ENCODE measurements around the gene NTSR2. TPM values are rescaled to one million over a fixed set of nuclear protein-coding genes. Genes with fewer than 3 reads are reported as not detected.

NTSR2 gene
- total and polyA plus RNA-seq, 2 donors (not counting 3 experiments of a cell fraction or from before 2014, with no cell fraction given): not detected

- no peaks in the 10 kb centered on the region for H3K79me2 ChIP-seq (ENCODE audit: control insufficient read depth, insufficient read depth, low read length)
- ChIA-PET CTCF (interaction anchor here (1.1 to 1.9 kb wide), 2 partner anchors 18 to 31 kb away, joined by 3 to 11 read pairs; no protein-coding TSS in a partner anchor), POLR2A (no interaction called here)
- BruUV-seq (replicated peaks): no TSS peak
- intact Hi-C loops (cut with micrococcal nuclease): no loop called here
- H3K4me1 ChIP-seq (ENCODE audit: control insufficient read depth, extremely low read depth, insufficient read depth, low read length): peaks cover 4% of the 10 kb centered on the region
- H3K36me3 ChIP-seq (ENCODE audit: control insufficient read depth in 2 of 2, extremely low read depth in 1 of 2, insufficient read depth in 2 of 2, low read length in 2 of 2): no peaks in the 10 kb centered on the region
- FAIRE-seq: no peak
- H3K27ac ChIP-seq (ENCODE audit: insufficient read depth, low read depth, low read length): no peak overlapping the region
- no peak overlapping the region for H2AFZ ChIP-seq (ENCODE audit: low read depth, low read length)
- no peak overlapping the region for H3K4me3 ChIP-seq (replicated peaks in 1 of 3; ENCODE audit: insufficient read depth in 1 of 3, low read depth in 1 of 3, low read length in 3 of 3)
- no peak overlapping the region for H3K4me2 ChIP-seq (ENCODE audit: insufficient read depth, low read length)
- no peak overlapping the region for H3K9ac ChIP-seq (replicated peaks; ENCODE audit: extremely low read depth, insufficient read depth, low read length)
- H3K27me3 ChIP-seq (ENCODE audit: control insufficient read depth in 2 of 2, insufficient read depth in 2 of 2, low read length in 2 of 2): no peaks in the 10 kb centered on the region
- no peak for DNase-seq (ENCODE audit: low read depth, low spot score)
- TF ChIP-seq EZH2 (IDR thresholded peaks at IDR 0.05; ENCODE audit: borderline replicate concordance, low read depth, low read length, severe bottlenecking): no peak
- no peak for TF ChIP-seq MYC (IDR thresholded peaks at IDR 0.05; ENCODE audit: low read depth, low read length)
- TF ChIP-seq GATA2 (IDR thresholded peaks at IDR 0.05; ENCODE audit: insufficient read depth, insufficient read length, low read depth, low read length): no peak
- H4K20me1 ChIP-seq (replicated peaks; ENCODE audit: control insufficient read depth, extremely low read depth, insufficient read depth, low read length): no peaks in the 10 kb centered on the region
- H3K9me1 ChIP-seq (replicated peaks; ENCODE audit: control insufficient read depth, extremely low read depth, insufficient read depth, low read length): no peaks in the 10 kb centered on the region
- no peaks in the 10 kb centered on the region for H3K9me3 ChIP-seq (replicated peaks; ENCODE audit: control insufficient read depth, insufficient read depth, low read length)
- dilution Hi-C loops (cut with MboI; ENCODE audit: extremely low pct_ligation_motif_present, low sequenced_read_pairs): no loop called here
These were observed 41.3 kb upstream of the NTSR2 start for GRCh38 chr2:11711354-11711716.

- FAIRE-seq: no peak
- intact Hi-C loops (cut with micrococcal nuclease): no loop called here
- Histone ChIP-seq H3K4me2 (ENCODE audit: insufficient read depth, low read length) (no peak overlapping the region), H3K9ac (replicated peaks; ENCODE audit: extremely low read depth, insufficient read depth, low read length) (no peak overlapping the region), H3K9me1 (replicated peaks; ENCODE audit: control insufficient read depth, extremely low read depth, insufficient read depth, low read length) (no peaks in the 10 kb centered on the region), H3K27ac (ENCODE audit: insufficient read depth, low read depth, low read length) (no peak overlapping the region), H3K9me3 (replicated peaks; ENCODE audit: control insufficient read depth, insufficient read depth, low read length) (no peaks in the 10 kb centered on the region), H3K36me3 (ENCODE audit: control insufficient read depth in 2 of 2, extremely low read depth in 1 of 2, insufficient read depth in 2 of 2, low read length in 2 of 2) (no peaks in the 10 kb centered on the region), H3K27me3 (ENCODE audit: control insufficient read depth in 2 of 2, insufficient read depth in 2 of 2, low read length in 2 of 2) (no peaks in the 10 kb centered on the region), H3K79me2 (ENCODE audit: control insufficient read depth, insufficient read depth, low read length) (no peaks in the 10 kb centered on the region), H2AFZ (ENCODE audit: low read depth, low read length) (no peak overlapping the region), H3K4me3 (replicated peaks in 1 of 3; ENCODE audit: insufficient read depth in 1 of 3, low read depth in 1 of 3, low read length in 3 of 3) (no peak overlapping the region), H4K20me1 (replicated peaks; ENCODE audit: control insufficient read depth, extremely low read depth, insufficient read depth, low read length) (no peaks in the 10 kb centered on the region), H3K4me1 (ENCODE audit: control insufficient read depth, extremely low read depth, insufficient read depth, low read length) (peaks cover 4% of the 10 kb centered on the region)
- POLR2A ChIA-PET: no interaction called here
- CTCF ChIA-PET: interaction anchor here (0.9 to 1.9 kb wide), 4 partner anchors 17 to 73 kb away, joined by 3 to 11 read pairs (median 4); no protein-coding TSS in a partner anchor
- TF ChIP-seq POLR2AphosphoS5 (IDR thresholded peaks at IDR 0.05; ENCODE audit: insufficient read depth, low read depth, low read length): no peak
- no peak for TF ChIP-seq CTCF (IDR thresholded peaks at IDR 0.05; ENCODE audit: extremely low read depth in 1 of 2, insufficient read depth in 1 of 2, low read depth in 1 of 2, low read length in 2 of 2)
- no peak for TF ChIP-seq MYC (IDR thresholded peaks at IDR 0.05; ENCODE audit: low read depth, low read length)
- no peak for TF ChIP-seq MAX (IDR thresholded peaks at IDR 0.05; ENCODE audit: insufficient read depth, insufficient read length)
- no peak for TF ChIP-seq JUN (IDR thresholded peaks at IDR 0.05; ENCODE audit: borderline replicate concordance, insufficient read depth, insufficient read length, low read depth)
- TF ChIP-seq EZH2 (IDR thresholded peaks at IDR 0.05; ENCODE audit: borderline replicate concordance, low read depth, low read length, severe bottlenecking): no peak
- TF ChIP-seq GATA2 (IDR thresholded peaks at IDR 0.05; ENCODE audit: insufficient read depth, insufficient read length, low read depth, low read length): no peak
- TF ChIP-seq POLR2A (IDR thresholded peaks at IDR 0.05; ENCODE audit: low read depth, low read length): no peak
- TF ChIP-seq FOS (IDR thresholded peaks at IDR 0.05; ENCODE audit: borderline replicate concordance, insufficient read depth, low read length): no peak
- peak; percentile 38 for DNase-seq (ENCODE audit: low read depth, low spot score)
- no TSS peak for BruUV-seq (replicated peaks)
- dilution Hi-C loops (cut with MboI; ENCODE audit: extremely low pct_ligation_motif_present, low sequenced_read_pairs): no loop called here
These were observed 40.8 kb upstream of the NTSR2 start for GRCh38 chr2:11710632-11711353.
